ENCODE data around the gene DHRS4L2. TPM values are rescaled to one million over a fixed set of nuclear protein-coding genes. Genes with fewer than 3 reads are reported as not detected.

DHRS4L2 gene
- total RNA-seq, 2 donors from 2014 or later, result 10.6 to 17.6 TPM

- no peaks in the 10 kb centered on the region for H3K9me3 ChIP-seq
- H3K36me3 ChIP-seq, result no peaks in the 10 kb centered on the region
- DNase-seq (ENCODE audit: low spot score), result no peak
- no peaks in the 10 kb centered on the region for H3K27me3 ChIP-seq
- TF ChIP-seq CTCF (IDR thresholded peaks at IDR 0.05), result no peak
- H3K4me1 ChIP-seq, result peaks cover 0 to 10% of the 10 kb centered on the region in 2 donors
- H3K27ac ChIP-seq, result no peak overlapping the region
- peak overlapping the region in 1 of 2 donors; percentile 67 for H3K4me3 ChIP-seq
Observed at GRCh38 chr14:24052656-24053547, 64.2 kb downstream of the DHRS4L2 start.

- H3K9me3 ChIP-seq, result no peaks in the 10 kb centered on the region
- no peaks in the 10 kb centered on the region for H3K27me3 ChIP-seq
- no peak overlapping the region for H3K4me3 ChIP-seq
- H3K4me1 ChIP-seq, result peaks cover 0 to 10% of the 10 kb centered on the region in 2 donors
- DNase-seq (ENCODE audit: low spot score), result no peak
- H3K36me3 ChIP-seq, result no peaks in the 10 kb centered on the region
- H3K27ac ChIP-seq, result no peak overlapping the region
- no peak for TF ChIP-seq CTCF (IDR thresholded peaks at IDR 0.05)
Observed at GRCh38 chr14:24053548-24054323, 65.0 kb downstream of the DHRS4L2 start.

GRCh38 chr14:24054324-24054641, 65.6 kb downstream of the DHRS4L2 start:
- Histone ChIP-seq H3K9me3 (no peaks in the 10 kb centered on the region), H3K4me1 (peaks cover 0 to 10% of the 10 kb centered on the region in 2 donors), H3K27me3 (no peaks in the 10 kb centered on the region), H3K27ac (no peak overlapping the region), H3K36me3 (no peaks in the 10 kb centered on the region), H3K4me3 (no peak overlapping the region)
- DNase-seq (ENCODE audit: low spot score), result no peak
- TF ChIP-seq CTCF (IDR thresholded peaks at IDR 0.05), result no peak

GRCh38 chr14:24054646-24055045, 65.9 kb downstream of the DHRS4L2 start:
- no peak for DNase-seq (ENCODE audit: low spot score)
- no peaks in the 10 kb centered on the region for H3K9me3 ChIP-seq
- no peaks in the 10 kb centered on the region for H3K36me3 ChIP-seq
- no peak overlapping the region for H3K27ac ChIP-seq
- TF ChIP-seq CTCF (IDR thresholded peaks at IDR 0.05), result no peak
- H3K4me1 ChIP-seq, result peaks cover 0 to 10% of the 10 kb centered on the region in 2 donors
- H3K27me3 ChIP-seq, result no peaks in the 10 kb centered on the region
- H3K4me3 ChIP-seq, result no peak overlapping the region

Other genes starting within 250 kb of the DHRS4L2 start
- gene DHRS4, start 35.2 kb upstream of the DHRS4L2 start, total RNA-seq, result 10 to 100 TPM; 29.6 to 38.8 TPM
- gene CARMIL3, start 63.1 kb downstream of the DHRS4L2 start, total RNA-seq, result not detected
- gene CPNE6, start 82.6 kb downstream of the DHRS4L2 start, total RNA-seq, result under 1 TPM in 1 of 2 donors, not detected in 1; 0.24 TPM
- gene PCK2, start 105.4 kb downstream of the DHRS4L2 start, total RNA-seq, result 10 to 100 TPM in 1 of 2 donors, 1 to 10 TPM in 1; 1.8 to 10.7 TPM
- gene DCAF11, start 125.8 kb downstream of the DHRS4L2 start, total RNA-seq, result 10 to 100 TPM; 54.1 to 69.8 TPM
- 1 to 10 TPM; 2.5 to 5.0 TPM for gene NRL, start 126.0 kb downstream of the DHRS4L2 start, total RNA-seq
- 100 to 1,000 TPM in 1 of 2 donors, 10 to 100 TPM in 1; 74.3 to 180 TPM for gene FITM1, start 141.7 kb downstream of the DHRS4L2 start, total RNA-seq
- gene PSME1, start 147.3 kb downstream of the DHRS4L2 start, total RNA-seq, result 100 to 1,000 TPM in 1 of 2 donors, 10 to 100 TPM in 1; 72.9 to 112 TPM
- gene EMC9, start 152.7 kb downstream of the DHRS4L2 start, total RNA-seq, result 10 to 100 TPM in 1 of 2 donors, 1 to 10 TPM in 1; 9.9 to 16.8 TPM
- 10 to 100 TPM; 23.1 to 40.6 TPM for gene PSME2, start 157.7 kb downstream of the DHRS4L2 start, total RNA-seq
- 10 to 100 TPM; 24.1 to 47.5 TPM for gene RNF31, start 158.6 kb downstream of the DHRS4L2 start, total RNA-seq
- gene IRF9, start 172.3 kb downstream of the DHRS4L2 start, total RNA-seq, result 10 to 100 TPM; 29.2 to 33.1 TPM
- 1 to 10 TPM; 3.8 to 5.6 TPM for gene REC8, start 183.2 kb downstream of the DHRS4L2 start, total RNA-seq
- 10 to 100 TPM; 12.1 to 15.7 TPM for gene IPO4, start 199.9 kb downstream of the DHRS4L2 start, total RNA-seq
- gene TM9SF1, start 206.5 kb downstream of the DHRS4L2 start, total RNA-seq, result 10 to 100 TPM; 23.5 to 42.7 TPM
- not detected for gene TSSK4, start 216.8 kb downstream of the DHRS4L2 start, total RNA-seq
- 10 to 100 TPM; 31.6 to 63.0 TPM for gene CHMP4A, start 224.6 kb downstream of the DHRS4L2 start, total RNA-seq
- gene MDP1, start 227.1 kb downstream of the DHRS4L2 start, total RNA-seq, result 10 to 100 TPM; 15.5 to 19.7 TPM
- gene NEDD8, start 243.4 kb downstream of the DHRS4L2 start, total RNA-seq, result 100 to 1,000 TPM; 184 to 206 TPM
- 10 to 100 TPM; 28.1 to 31.7 TPM for gene GMPR2, start 244.0 kb downstream of the DHRS4L2 start, total RNA-seq